Mucosa of descending colon (tissue), 3 donors: Measurements from ENCODE around the gene SLC8A3. TPM values are rescaled to one million over a fixed set of nuclear protein-coding genes. Genes with fewer than 3 reads are reported as not detected.

ENCODE experiments used
- ATAC-seq: fragments of 200-7000 bp; cut with Tn5 transposase; one replicate; pipeline ENCODE4 v1.9.1; 2020; ENCODE audit warnings: mild to moderate bottlenecking, moderate library complexity
- DNase-seq, 3 donors: peaks; one replicate each; pipeline ENCODE4 v3.0.0-alpha.2; 2020
- H3K36me3 ChIP-seq: fragments of 200-600 bp; one replicate; pipeline ENCODE4 v1.8.0; 2021; ENCODE audit warnings: low read depth, mild to moderate bottlenecking
- H3K4me1 ChIP-seq: fragments of 200-600 bp; one replicate; pipeline ENCODE4 v1.8.0; 2021; ENCODE audit warnings: low read depth, mild to moderate bottlenecking
- H3K4me3 ChIP-seq: fragments of 200-600 bp; one replicate; pipeline ENCODE4 v1.8.0; 2021; ENCODE audit warnings: mild to moderate bottlenecking
- H3K9me3 ChIP-seq: fragments of 200-600 bp; one replicate; pipeline ENCODE4 v1.8.0; 2021; ENCODE audit warnings: mild to moderate bottlenecking
- intact Hi-C, 2 donors: fragments of 100-400 bp; cut with DNase I in 1 of 2; cut with micrococcal nuclease in 1 of 2; formaldehyde crosslinking; loops; one replicate each; pipeline versions ENCODE4 v1.11.0 to v1.11.1; 2022; cut with DNase I, micrococcal nuclease
- total RNA-seq, 3 donors: library from RNA; stranded (reverse); fragmentation: NEBNext Ultra II Directional in 2 of 3; extraction: Animal tissue kit (Norgen Biotek cat#: 25700) in 2 of 3; gene quantifications; one replicate each; pipeline versions ENCODE4 v1.2.1 to v1.2.4, GENCODE V29; 2021 to 2023
- TF ChIP-seq, protein P1 (sequence below): fragments of 200-600 bp; IDR thresholded peaks from one replicate; pipeline ENCODE4 v1.8.0; 2022; ENCODE audit warnings: antibody characterized with exemption, mild to moderate bottlenecking
- donor health status: DM: no; HTN: no; CAD: no; lungs with moderate emphysema.
- donor health status: DM: no; HTN: no; CAD: no.
- donor health status: DM: no; HTN: yes; CAD: no.

The SLC8A3 gene
- total RNA-seq, 3 donors from 2014 or later = 0.41 to 1.2 (median 0.67) TPM

- TF ChIP-seq, protein P1, sequence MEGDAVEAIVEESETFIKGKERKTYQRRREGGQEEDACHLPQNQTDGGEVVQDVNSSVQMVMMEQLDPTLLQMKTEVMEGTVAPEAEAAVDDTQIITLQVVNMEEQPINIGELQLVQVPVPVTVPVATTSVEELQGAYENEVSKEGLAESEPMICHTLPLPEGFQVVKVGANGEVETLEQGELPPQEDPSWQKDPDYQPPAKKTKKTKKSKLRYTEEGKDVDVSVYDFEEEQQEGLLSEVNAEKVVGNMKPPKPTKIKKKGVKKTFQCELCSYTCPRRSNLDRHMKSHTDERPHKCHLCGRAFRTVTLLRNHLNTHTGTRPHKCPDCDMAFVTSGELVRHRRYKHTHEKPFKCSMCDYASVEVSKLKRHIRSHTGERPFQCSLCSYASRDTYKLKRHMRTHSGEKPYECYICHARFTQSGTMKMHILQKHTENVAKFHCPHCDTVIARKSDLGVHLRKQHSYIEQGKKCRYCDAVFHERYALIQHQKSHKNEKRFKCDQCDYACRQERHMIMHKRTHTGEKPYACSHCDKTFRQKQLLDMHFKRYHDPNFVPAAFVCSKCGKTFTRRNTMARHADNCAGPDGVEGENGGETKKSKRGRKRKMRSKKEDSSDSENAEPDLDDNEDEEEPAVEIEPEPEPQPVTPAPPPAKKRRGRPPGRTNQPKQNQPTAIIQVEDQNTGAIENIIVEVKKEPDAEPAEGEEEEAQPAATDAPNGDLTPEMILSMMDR = no peak
- no peak for ATAC-seq
- no peaks in the 10 kb centered on the region for H3K9me3 ChIP-seq
- DNase-seq = no peak
- H3K4me3 ChIP-seq = no peak overlapping the region
- H3K36me3 ChIP-seq = no peaks in the 10 kb centered on the region
- H3K4me1 ChIP-seq = no peaks in the 10 kb centered on the region
- intact Hi-C loops = no loop called here
Measured at GRCh38 chr14:70050136-70050535, 138.6 kb downstream of the SLC8A3 start.

GRCh38 chr14:70049605-70050004 is 139.1 kb downstream of the SLC8A3 start:
- H3K36me3 ChIP-seq = no peaks in the 10 kb centered on the region
- DNase-seq (no peak), ATAC-seq (no peak)
- TF ChIP-seq, protein P1 = no peak
- intact Hi-C loops = no loop called here
- no peak overlapping the region for H3K4me3 ChIP-seq
- no peaks in the 10 kb centered on the region for H3K4me1 ChIP-seq
- no peaks in the 10 kb centered on the region for H3K9me3 ChIP-seq

DNA sequence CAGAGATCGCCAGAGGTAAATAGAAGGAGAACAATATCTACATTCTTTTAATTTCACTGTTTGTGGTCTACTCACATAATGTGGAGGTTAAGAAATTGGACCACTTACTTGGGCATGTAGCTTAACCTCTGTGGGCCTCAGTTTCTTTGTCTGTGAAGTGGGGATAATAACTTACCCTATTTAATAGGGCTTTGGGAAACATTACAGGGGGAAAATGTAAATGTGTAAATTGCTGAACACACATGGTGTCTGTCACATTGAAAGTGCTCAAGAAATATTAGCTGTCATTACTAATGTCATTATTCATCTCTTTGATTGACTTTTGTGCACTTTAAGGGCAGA is 140.5 kb downstream of the SLC8A3 start:
- intact Hi-C loops = no loop called here
- Histone ChIP-seq H3K36me3 (no peaks in the 10 kb centered on the region), H3K9me3 (no peaks in the 10 kb centered on the region), H3K4me3 (no peak overlapping the region), H3K4me1 (no peaks in the 10 kb centered on the region)
- DNase-seq = no peak
- no peak for ATAC-seq
- TF ChIP-seq, protein P1 = no peak

- DNase-seq (no peak), ATAC-seq (peak; percentile 85)
- intact Hi-C loops = no loop called here
- H3K36me3 ChIP-seq = no peaks in the 10 kb centered on the region
- TF ChIP-seq, protein P1 = no peak
- H3K9me3 ChIP-seq = no peaks in the 10 kb centered on the region
- no peak overlapping the region for H3K4me3 ChIP-seq
- H3K4me1 ChIP-seq = no peaks in the 10 kb centered on the region
Measured at GRCh38 chr14:70047598-70048312, 141.0 kb downstream of the SLC8A3 start.

GRCh38 chr14:70045844-70046535 is 142.8 kb downstream of the SLC8A3 start:
- ATAC-seq (peak; percentile 92), DNase-seq (peak; percentile 74 to 82 (median 80))
- Histone ChIP-seq H3K4me1 (no peaks in the 10 kb centered on the region), H3K36me3 (no peaks in the 10 kb centered on the region), H3K9me3 (no peaks in the 10 kb centered on the region), H3K4me3 (no peak overlapping the region)
- TF ChIP-seq, protein P1 = peak; percentile 51
- intact Hi-C loops = no loop called here
